ENCODE measurements around the gene BTBD9.

- TF ChIP-seq POLR2AphosphoS5 (IDR thresholded peaks at IDR 0.05) (no peak), POLR2A (IDR thresholded peaks at IDR 0.05) (no peak)
- TF ChIP-seq, protein P1, sequence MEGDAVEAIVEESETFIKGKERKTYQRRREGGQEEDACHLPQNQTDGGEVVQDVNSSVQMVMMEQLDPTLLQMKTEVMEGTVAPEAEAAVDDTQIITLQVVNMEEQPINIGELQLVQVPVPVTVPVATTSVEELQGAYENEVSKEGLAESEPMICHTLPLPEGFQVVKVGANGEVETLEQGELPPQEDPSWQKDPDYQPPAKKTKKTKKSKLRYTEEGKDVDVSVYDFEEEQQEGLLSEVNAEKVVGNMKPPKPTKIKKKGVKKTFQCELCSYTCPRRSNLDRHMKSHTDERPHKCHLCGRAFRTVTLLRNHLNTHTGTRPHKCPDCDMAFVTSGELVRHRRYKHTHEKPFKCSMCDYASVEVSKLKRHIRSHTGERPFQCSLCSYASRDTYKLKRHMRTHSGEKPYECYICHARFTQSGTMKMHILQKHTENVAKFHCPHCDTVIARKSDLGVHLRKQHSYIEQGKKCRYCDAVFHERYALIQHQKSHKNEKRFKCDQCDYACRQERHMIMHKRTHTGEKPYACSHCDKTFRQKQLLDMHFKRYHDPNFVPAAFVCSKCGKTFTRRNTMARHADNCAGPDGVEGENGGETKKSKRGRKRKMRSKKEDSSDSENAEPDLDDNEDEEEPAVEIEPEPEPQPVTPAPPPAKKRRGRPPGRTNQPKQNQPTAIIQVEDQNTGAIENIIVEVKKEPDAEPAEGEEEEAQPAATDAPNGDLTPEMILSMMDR (IDR thresholded peaks at IDR 0.05 in 8 of 11, conservative IDR thresholded peaks at IDR 0.05 in 3 of 11), result no peak
Measured at GRCh38 chr6:38400764-38401163, 239.0 kb downstream of the BTBD9 start.
